ENCODE data around the gene CFAP97D2. TPM values are rescaled to one million over a fixed set of nuclear protein-coding genes. Genes with fewer than 3 reads are reported as not detected.

CFAP97D2 gene
- total RNA-seq, 1 experiment from 2014 or later = not detected

DNA sequence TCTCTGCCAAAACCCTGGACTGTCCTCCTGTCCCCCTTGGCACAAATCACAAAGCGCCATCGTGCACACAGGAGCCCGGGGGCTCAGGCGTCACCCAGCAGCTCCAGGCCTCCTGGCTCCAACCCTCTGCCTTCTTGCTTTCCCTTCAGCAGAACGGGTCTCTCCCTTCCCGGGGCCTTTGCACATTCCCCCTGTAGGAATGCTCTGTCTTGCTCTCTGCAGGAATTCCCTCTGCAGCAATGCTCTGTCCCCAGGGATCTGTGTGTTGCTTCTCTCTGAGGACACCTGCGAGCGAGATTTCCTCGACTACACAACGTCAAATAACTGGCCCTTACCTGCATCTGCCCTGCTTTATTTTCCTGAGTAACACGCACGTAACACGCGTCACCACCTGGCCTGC is 33.3 kb upstream of the CFAP97D2 start (continued):
- TF ChIP-seq, protein P1, sequence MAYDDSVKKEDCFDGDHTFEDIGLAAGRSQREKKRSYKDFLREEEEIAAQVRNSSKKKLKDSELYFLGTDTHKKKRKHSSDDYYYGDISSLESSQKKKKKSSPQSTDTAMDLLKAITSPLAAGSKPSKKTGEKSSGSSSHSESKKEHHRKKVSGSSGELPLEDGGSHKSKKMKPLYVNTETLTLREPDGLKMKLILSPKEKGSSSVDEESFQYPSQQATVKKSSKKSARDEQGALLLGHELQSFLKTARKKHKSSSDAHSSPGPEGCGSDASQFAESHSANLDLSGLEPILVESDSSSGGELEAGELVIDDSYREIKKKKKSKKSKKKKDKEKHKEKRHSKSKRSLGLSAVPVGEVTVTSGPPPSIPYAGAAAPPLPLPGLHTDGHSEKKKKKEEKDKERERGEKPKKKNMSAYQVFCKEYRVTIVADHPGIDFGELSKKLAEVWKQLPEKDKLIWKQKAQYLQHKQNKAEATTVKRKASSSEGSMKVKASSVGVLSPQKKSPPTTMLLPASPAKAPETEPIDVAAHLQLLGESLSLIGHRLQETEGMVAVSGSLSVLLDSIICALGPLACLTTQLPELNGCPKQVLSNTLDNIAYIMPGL (CRISPR knock-in tag; IDR thresholded peaks at IDR 0.05) = no peak
- TF ChIP-seq, protein P2, sequence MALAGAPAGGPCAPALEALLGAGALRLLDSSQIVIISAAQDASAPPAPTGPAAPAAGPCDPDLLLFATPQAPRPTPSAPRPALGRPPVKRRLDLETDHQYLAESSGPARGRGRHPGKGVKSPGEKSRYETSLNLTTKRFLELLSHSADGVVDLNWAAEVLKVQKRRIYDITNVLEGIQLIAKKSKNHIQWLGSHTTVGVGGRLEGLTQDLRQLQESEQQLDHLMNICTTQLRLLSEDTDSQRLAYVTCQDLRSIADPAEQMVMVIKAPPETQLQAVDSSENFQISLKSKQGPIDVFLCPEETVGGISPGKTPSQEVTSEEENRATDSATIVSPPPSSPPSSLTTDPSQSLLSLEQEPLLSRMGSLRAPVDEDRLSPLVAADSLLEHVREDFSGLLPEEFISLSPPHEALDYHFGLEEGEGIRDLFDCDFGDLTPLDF (CRISPR knock-in tag; IDR thresholded peaks at IDR 0.05) = no peak
- TF ChIP-seq, protein P3, sequence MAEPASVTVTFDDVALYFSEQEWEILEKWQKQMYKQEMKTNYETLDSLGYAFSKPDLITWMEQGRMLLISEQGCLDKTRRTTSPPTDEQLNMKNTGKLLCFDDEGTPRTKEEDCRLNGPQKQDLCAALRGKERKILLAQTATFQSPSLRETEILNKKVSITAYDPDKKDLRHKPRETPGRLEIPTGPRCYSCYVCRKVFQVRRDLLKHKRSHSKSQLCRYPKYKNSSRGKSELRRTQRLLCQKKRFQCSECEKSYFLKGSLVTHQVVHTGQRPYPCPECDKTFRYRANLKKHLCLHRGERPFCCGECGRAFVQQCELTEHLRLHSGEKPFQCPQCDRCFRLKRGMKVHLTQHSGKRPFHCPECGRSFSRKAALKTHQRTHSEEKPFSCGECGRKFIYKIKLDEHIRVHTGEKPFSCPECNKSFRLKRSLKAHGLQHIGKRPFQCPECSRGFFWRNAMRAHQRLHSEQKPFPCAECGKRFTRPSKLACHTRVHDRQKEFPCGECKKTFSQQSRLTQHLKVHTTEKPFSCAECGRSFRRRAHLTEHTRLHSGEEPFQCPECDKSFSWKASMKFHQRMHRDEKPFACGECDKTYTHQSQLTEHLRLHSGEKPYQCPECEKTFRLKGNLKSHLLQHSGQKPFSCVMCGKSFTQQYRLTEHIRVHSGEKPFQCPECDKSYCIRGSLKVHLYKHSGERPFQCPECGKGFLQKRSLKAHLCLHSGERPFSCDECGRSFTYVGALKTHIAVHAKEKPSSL (CRISPR knock-in tag; conservative IDR thresholded peaks at IDR 0.05) = no peak

DNA sequence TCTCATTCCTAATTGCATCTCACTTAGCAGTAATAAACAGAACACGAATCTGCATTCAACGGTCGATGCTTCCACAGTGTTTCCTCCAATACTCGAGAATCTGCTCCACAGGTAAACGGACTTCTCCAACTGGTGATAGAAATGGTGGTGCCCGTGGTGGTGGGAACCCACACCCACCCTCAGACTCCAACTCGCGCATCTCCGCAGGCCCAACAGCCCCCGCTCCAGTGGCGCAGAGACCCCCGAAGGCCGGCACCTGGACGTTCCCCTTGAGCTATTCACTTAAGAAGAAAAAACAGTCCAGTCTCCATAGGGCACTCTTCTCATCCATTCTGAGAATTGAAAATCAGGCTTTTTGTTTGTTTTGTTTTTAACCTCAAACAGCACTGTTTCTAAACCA is 32.9 kb upstream of the CFAP97D2 start:
- CTCF ChIA-PET = interaction anchor here (1.0 kb wide), 1 partner anchor 18 kb away, joined by 3 read pairs; no protein-coding TSS in a partner anchor
- TF ChIP-seq TEAD4 (CRISPR knock-in tag; IDR thresholded peaks at IDR 0.05) = no peak
- TF ChIP-seq, protein P4, sequence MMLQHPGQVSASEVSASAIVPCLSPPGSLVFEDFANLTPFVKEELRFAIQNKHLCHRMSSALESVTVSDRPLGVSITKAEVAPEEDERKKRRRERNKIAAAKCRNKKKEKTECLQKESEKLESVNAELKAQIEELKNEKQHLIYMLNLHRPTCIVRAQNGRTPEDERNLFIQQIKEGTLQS (CRISPR knock-in tag; conservative IDR thresholded peaks at IDR 0.05) = no peak
- TF ChIP-seq, protein P5, sequence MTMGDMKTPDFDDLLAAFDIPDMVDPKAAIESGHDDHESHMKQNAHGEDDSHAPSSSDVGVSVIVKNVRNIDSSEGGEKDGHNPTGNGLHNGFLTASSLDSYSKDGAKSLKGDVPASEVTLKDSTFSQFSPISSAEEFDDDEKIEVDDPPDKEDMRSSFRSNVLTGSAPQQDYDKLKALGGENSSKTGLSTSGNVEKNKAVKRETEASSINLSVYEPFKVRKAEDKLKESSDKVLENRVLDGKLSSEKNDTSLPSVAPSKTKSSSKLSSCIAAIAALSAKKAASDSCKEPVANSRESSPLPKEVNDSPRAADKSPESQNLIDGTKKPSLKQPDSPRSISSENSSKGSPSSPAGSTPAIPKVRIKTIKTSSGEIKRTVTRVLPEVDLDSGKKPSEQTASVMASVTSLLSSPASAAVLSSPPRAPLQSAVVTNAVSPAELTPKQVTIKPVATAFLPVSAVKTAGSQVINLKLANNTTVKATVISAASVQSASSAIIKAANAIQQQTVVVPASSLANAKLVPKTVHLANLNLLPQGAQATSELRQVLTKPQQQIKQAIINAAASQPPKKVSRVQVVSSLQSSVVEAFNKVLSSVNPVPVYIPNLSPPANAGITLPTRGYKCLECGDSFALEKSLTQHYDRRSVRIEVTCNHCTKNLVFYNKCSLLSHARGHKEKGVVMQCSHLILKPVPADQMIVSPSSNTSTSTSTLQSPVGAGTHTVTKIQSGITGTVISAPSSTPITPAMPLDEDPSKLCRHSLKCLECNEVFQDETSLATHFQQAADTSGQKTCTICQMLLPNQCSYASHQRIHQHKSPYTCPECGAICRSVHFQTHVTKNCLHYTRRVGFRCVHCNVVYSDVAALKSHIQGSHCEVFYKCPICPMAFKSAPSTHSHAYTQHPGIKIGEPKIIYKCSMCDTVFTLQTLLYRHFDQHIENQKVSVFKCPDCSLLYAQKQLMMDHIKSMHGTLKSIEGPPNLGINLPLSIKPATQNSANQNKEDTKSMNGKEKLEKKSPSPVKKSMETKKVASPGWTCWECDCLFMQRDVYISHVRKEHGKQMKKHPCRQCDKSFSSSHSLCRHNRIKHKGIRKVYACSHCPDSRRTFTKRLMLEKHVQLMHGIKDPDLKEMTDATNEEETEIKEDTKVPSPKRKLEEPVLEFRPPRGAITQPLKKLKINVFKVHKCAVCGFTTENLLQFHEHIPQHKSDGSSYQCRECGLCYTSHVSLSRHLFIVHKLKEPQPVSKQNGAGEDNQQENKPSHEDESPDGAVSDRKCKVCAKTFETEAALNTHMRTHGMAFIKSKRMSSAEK (CRISPR knock-in tag; IDR thresholded peaks at IDR 0.05; ENCODE audit: borderline replicate concordance) = no peak
- no peak for TF ChIP-seq MYBL2 (CRISPR knock-in tag; IDR thresholded peaks at IDR 0.05)
- TF ChIP-seq, protein P6, sequence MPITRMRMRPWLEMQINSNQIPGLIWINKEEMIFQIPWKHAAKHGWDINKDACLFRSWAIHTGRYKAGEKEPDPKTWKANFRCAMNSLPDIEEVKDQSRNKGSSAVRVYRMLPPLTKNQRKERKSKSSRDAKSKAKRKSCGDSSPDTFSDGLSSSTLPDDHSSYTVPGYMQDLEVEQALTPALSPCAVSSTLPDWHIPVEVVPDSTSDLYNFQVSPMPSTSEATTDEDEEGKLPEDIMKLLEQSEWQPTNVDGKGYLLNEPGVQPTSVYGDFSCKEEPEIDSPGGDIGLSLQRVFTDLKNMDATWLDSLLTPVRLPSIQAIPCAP (CRISPR knock-in tag; IDR thresholded peaks at IDR 0.05) = no peak
- no peak for TF ChIP-seq ESRRA (CRISPR knock-in tag; IDR thresholded peaks at IDR 0.05; ENCODE audit: borderline replicate concordance)
- TF ChIP-seq, protein P7, sequence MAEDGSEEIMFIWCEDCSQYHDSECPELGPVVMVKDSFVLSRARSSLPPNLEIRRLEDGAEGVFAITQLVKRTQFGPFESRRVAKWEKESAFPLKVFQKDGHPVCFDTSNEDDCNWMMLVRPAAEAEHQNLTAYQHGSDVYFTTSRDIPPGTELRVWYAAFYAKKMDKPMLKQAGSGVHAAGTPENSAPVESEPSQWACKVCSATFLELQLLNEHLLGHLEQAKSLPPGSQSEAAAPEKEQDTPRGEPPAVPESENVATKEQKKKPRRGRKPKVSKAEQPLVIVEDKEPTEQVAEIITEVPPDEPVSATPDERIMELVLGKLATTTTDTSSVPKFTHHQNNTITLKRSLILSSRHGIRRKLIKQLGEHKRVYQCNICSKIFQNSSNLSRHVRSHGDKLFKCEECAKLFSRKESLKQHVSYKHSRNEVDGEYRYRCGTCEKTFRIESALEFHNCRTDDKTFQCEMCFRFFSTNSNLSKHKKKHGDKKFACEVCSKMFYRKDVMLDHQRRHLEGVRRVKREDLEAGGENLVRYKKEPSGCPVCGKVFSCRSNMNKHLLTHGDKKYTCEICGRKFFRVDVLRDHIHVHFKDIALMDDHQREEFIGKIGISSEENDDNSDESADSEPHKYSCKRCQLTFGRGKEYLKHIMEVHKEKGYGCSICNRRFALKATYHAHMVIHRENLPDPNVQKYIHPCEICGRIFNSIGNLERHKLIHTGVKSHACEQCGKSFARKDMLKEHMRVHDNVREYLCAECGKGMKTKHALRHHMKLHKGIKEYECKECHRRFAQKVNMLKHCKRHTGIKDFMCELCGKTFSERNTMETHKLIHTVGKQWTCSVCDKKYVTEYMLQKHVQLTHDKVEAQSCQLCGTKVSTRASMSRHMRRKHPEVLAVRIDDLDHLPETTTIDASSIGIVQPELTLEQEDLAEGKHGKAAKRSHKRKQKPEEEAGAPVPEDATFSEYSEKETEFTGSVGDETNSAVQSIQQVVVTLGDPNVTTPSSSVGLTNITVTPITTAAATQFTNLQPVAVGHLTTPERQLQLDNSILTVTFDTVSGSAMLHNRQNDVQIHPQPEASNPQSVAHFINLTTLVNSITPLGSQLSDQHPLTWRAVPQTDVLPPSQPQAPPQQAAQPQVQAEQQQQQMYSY (CRISPR knock-in tag; IDR thresholded peaks at IDR 0.05) = no peak
- TF ChIP-seq, protein P8, sequence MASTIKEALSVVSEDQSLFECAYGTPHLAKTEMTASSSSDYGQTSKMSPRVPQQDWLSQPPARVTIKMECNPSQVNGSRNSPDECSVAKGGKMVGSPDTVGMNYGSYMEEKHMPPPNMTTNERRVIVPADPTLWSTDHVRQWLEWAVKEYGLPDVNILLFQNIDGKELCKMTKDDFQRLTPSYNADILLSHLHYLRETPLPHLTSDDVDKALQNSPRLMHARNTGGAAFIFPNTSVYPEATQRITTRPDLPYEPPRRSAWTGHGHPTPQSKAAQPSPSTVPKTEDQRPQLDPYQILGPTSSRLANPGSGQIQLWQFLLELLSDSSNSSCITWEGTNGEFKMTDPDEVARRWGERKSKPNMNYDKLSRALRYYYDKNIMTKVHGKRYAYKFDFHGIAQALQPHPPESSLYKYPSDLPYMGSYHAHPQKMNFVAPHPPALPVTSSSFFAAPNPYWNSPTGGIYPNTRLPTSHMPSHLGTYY (CRISPR knock-in tag; IDR thresholded peaks at IDR 0.05) = no peak
- TF ChIP-seq CBFB (CRISPR knock-in tag; IDR thresholded peaks at IDR 0.05; ENCODE audit: low read depth) = no peak
- TF ChIP-seq ZNF423 (CRISPR knock-in tag; IDR thresholded peaks at IDR 0.05) = no peak
- DNase-seq (ENCODE audit: low spot score) (no peak), ATAC-seq (no peak)
- POLR2A ChIA-PET = no interaction called here
- Mint-ChIP-seq H3K27ac (no peak overlapping the region), H3K4me3 (no peak overlapping the region), H3K4me1 (no peaks in the 10 kb centered on the region), H3K27me3 (ENCODE audit: low read depth) (no peaks in the 10 kb centered on the region; the same call in 1 of the 2 replicates), H3K36me3 (no peaks in the 10 kb centered on the region), H3K9me3 (no peaks in the 10 kb centered on the region)

Measured in WTC11 (cell line).